IMR-90 (cell line): ENCODE measurements around the gene KRTAP4-8. TPM values are rescaled to one million over a fixed set of nuclear protein-coding genes. Genes with fewer than 3 reads are reported as not detected.

Experiments used
- ATAC-seq: fragments of 200-7000 bp; cut with Tn5 transposase; 2 replicates; pipeline ENCODE4 v1.9.1; 2020; ENCODE audit warnings: low read depth, mild to moderate bottlenecking, moderate library complexity
- BruUV-seq: library from RNA; stranded (reverse); fragments of 400-500 nt; replicated peaks from 2 replicates; lab custom pipeline; 2021; lab: Mats Ljungman, UMichigan
- CTCF ChIA-PET: fragments of 300-600 bp; formaldehyde crosslinking; extraction: SDS; loops from one replicate; lab custom pipeline; 2021; ENCODE audit warnings: antibody characterized with exemption; lab: Yijun Ruan, JAX
- POLR2A ChIA-PET: fragments of 300-600 bp; sonication (Branson Sonifier 250); formaldehyde crosslinking; loops from one replicate; lab custom pipeline; 2022; ENCODE audit warnings: antibody characterized with exemption; ENCODE audit not compliant: unreplicated experiment; lab: Charles Lee
- DNase-seq: peaks from one replicate; pipeline ENCODE4 v3.0.0; 2013
- H2AFZ ChIP-seq: replicated peaks from 2 replicates; pipeline ENCODE3; 2013; ENCODE audit warnings: low read length, mild to moderate bottlenecking; ENCODE audit not compliant: poor library complexity
- H2AK5ac ChIP-seq: 2 replicates; pipeline ENCODE4 v1.6.1; 2013; ENCODE audit warnings: low read depth, low read length, inconsistent platforms
- H2AK9ac ChIP-seq: replicated peaks from 2 replicates; pipeline ENCODE3; 2013; ENCODE audit warnings: mild to moderate bottlenecking, low read depth, low read length, moderate library complexity; ENCODE audit not compliant: poor library complexity
- H2BK120ac ChIP-seq: 2 replicates; pipeline ENCODE4 v1.6.1; 2013; ENCODE audit warnings: low read depth, low read length, inconsistent platforms
- H2BK15ac ChIP-seq: 3 replicates; pipeline ENCODE4 v1.6.1; 2013; ENCODE audit warnings: low read depth, low read length, inconsistent platforms
- H2BK20ac ChIP-seq: 2 replicates; pipeline ENCODE4 v1.6.1; 2013; ENCODE audit warnings: low read depth, mild to moderate bottlenecking, inconsistent platforms, low read length, moderate library complexity
- H2BK5ac ChIP-seq: 2 replicates; pipeline ENCODE4 v1.6.1; 2013; ENCODE audit warnings: mild to moderate bottlenecking, low read depth, low read length, inconsistent platforms; ENCODE audit not compliant: poor library complexity, severe bottlenecking
- H3K14ac ChIP-seq: replicated peaks from 2 replicates; pipeline ENCODE4 v1.6.1; 2013; ENCODE audit warnings: low read depth, low read length, inconsistent platforms
- H3K18ac ChIP-seq: 2 replicates; pipeline ENCODE4 v1.6.1; 2013; ENCODE audit warnings: low read depth, low read length, control low read depth
- H3K23ac ChIP-seq: 2 replicates; pipeline ENCODE4 v1.6.1; 2013; ENCODE audit warnings: low read depth, low read length, inconsistent platforms
- H3K27ac ChIP-seq: 2 replicates; pipeline ENCODE4 v1.5.1; 2013; ENCODE audit warnings: mild to moderate bottlenecking, control low read depth, low read length; ENCODE audit not compliant: insufficient read depth
- H3K27me3 ChIP-seq: 2 replicates; pipeline ENCODE4 v1.6.1; 2013; ENCODE audit warnings: low read length; ENCODE audit not compliant: control insufficient read depth, insufficient read depth
- H3K36me3 ChIP-seq: 2 replicates; pipeline ENCODE4 v1.6.1; 2013; ENCODE audit warnings: low read length, mixed read lengths; ENCODE audit not compliant: control insufficient read depth, insufficient read depth
- H3K4ac ChIP-seq: 2 replicates; pipeline ENCODE4 v1.6.1; 2013; ENCODE audit warnings: low read depth, low read length, inconsistent platforms
- H3K4me1 ChIP-seq: 2 replicates; pipeline ENCODE4 v1.6.1; 2013; ENCODE audit warnings: low read length, mixed read lengths; ENCODE audit not compliant: control insufficient read depth, insufficient read depth
- H3K4me2 ChIP-seq: 2 replicates; pipeline ENCODE4 v1.6.1; 2013; ENCODE audit warnings: low read depth, mild to moderate bottlenecking, control low read depth, low read length, moderate library complexity
- H3K4me3 ChIP-seq: 2 replicates; pipeline ENCODE4 v1.5.1; 2013; ENCODE audit warnings: low read depth, mild to moderate bottlenecking, control low read depth, low read length, moderate library complexity; ENCODE audit not compliant: insufficient read depth
- H3K56ac ChIP-seq: 2 replicates; pipeline ENCODE4 v1.6.1; 2013; ENCODE audit warnings: low read length, inconsistent platforms; ENCODE audit not compliant: insufficient read depth; ENCODE audit errors: extremely low read depth
- H3K79me1 ChIP-seq, 2 experiments: 2 replicates each; pipeline ENCODE4 v1.6.1; 2013; ENCODE audit warnings: low read length in 2 of 2, inconsistent platforms in 1 of 2, low read depth in 1 of 2
- H3K9ac ChIP-seq: 2 replicates; pipeline ENCODE4 v1.6.1; 2013; ENCODE audit warnings: low read depth, low read length, control low read depth
- H3K9me1 ChIP-seq: 2 replicates; pipeline ENCODE4 v1.6.1; 2013; ENCODE audit warnings: low read length, inconsistent platforms; ENCODE audit not compliant: insufficient read depth
- H3K9me3 ChIP-seq: 2 replicates; pipeline ENCODE4 v1.6.1; 2013; ENCODE audit warnings: low read length; ENCODE audit not compliant: control insufficient read depth, insufficient read depth
- H4K20me1 ChIP-seq: 2 replicates; pipeline ENCODE4 v1.6.1; 2013; ENCODE audit warnings: low read length, inconsistent platforms; ENCODE audit not compliant: insufficient read depth
- H4K5ac ChIP-seq: 2 replicates; pipeline ENCODE4 v1.6.1; 2013; ENCODE audit warnings: mild to moderate bottlenecking, low read depth, low read length, control low read depth
- H4K8ac ChIP-seq, 2 experiments: 2 replicates each; pipeline ENCODE4 v1.6.1; 2013; ENCODE audit warnings: low read depth in 2 of 2, low read length in 2 of 2, control low read depth in 1 of 2, inconsistent platforms in 1 of 2
- H4K91ac ChIP-seq: 2 replicates; pipeline ENCODE4 v1.6.1; 2013; ENCODE audit warnings: low read depth, low read length, inconsistent platforms; ENCODE audit not compliant: insufficient read depth
- ELK1 ChIP-seq: fragments of 150-350 bp; IDR thresholded peaks from 2 replicates; pipeline ENCODE4 v1.6.1; 2016; ENCODE audit warnings: low read depth, mild to moderate bottlenecking, low read length, moderate library complexity, borderline replicate concordance
- MAZ ChIP-seq: IDR thresholded peaks from 2 replicates; pipeline ENCODE4 v1.6.1; 2012; ENCODE audit warnings: low read depth, mild to moderate bottlenecking, low read length, improper control_type of control experiment, moderate library complexity, borderline replicate concordance
- MXI1 ChIP-seq: IDR thresholded peaks from 2 replicates; pipeline ENCODE4 v1.6.1; 2012; ENCODE audit warnings: low read depth, mild to moderate bottlenecking, low read length, moderate library complexity, borderline replicate concordance
- POLR2A ChIP-seq: IDR thresholded peaks from 2 replicates; pipeline ENCODE4 v1.6.1; 2012; ENCODE audit warnings: mild to moderate bottlenecking, low read depth, low read length
- RAD21 ChIP-seq: IDR thresholded peaks from 2 replicates; pipeline ENCODE4 v1.6.1; 2012; ENCODE audit warnings: low read length, improper control_type of control experiment
- SMC3 ChIP-seq: fragments of 150-350 bp; IDR thresholded peaks from 2 replicates; pipeline ENCODE4 v1.6.1; 2016; ENCODE audit warnings: low read depth, mild to moderate bottlenecking, antibody characterized with exemption, low read length, moderate library complexity
- USF2 ChIP-seq: fragments of 150-350 bp; IDR thresholded peaks from 2 replicates; pipeline ENCODE4 v1.6.1; 2017; ENCODE audit warnings: mild to moderate bottlenecking, antibody characterized with exemption, low read length, low read depth
- WGBS, 2 experiments: methylation state at CpG; one replicate each; pipeline versions ENCODE4 v1.1.5 to v1.1.7; 2013; ENCODE audit warnings: missing lambda C conversion rate in 2 of 2; ENCODE audit not compliant: insufficient read length in 1 of 2; ENCODE audit errors: extremely low coverage in 2 of 2; 5-methylcytosine and 5-hydroxymethylcytosine counted together
- dilution Hi-C: fragments of 300-500 bp; cut with HindIII; formaldehyde crosslinking; loops from one replicate; pipeline ENCODE4 v1.14.3; 2018; ENCODE audit warnings: low sequenced_read_pairs; ENCODE audit not compliant: unreplicated experiment
- in situ Hi-C: fragments of 300-500 bp; cut with MboI; formaldehyde crosslinking; loops from 3 replicates; pipeline ENCODE4 v1.14.3; 2019; ENCODE audit warnings: low sequenced_read_pairs, inconsistent platforms, mixed read lengths
- intact Hi-C: fragments of 100-400 bp; cut with micrococcal nuclease; formaldehyde crosslinking; loops from 2 replicates; pipeline ENCODE4 v1.10.0; 2022
- polyA plus RNA-seq, 3 experiments: library from polyadenylated mRNA; depleted of rRNA; stranded (reverse); fragments of >200 nt; gene quantifications; 2 replicates each; pipeline ENCODE4 v1.2.3, GENCODE V29; 2012; ENCODE audit warnings: low replicate concordance in 1 of 3
- total RNA-seq: library from RNA; depleted of rRNA; stranded (reverse); fragments of >200 nt; gene quantifications from 2 replicates; pipeline ENCODE4 v1.2.3, GENCODE V29; 2012

Gene KRTAP4-8
- total and polyA plus RNA-seq, 2 of the 4 experiments (the other 2 are of a cell fraction), result not detected

- Histone ChIP-seq H3K4me2 (no peak overlapping the region), H4K5ac (no peak overlapping the region), H3K9me3 (peaks cover 2% of the 10 kb centered on the region; the same call in 1 of the 2 replicates), H3K23ac (no peak overlapping the region), H2AK5ac (no peak overlapping the region), H3K9ac (no peak overlapping the region), H3K18ac (no peak overlapping the region), H3K4me3 (no peak overlapping the region), H3K36me3 (no peaks in the 10 kb centered on the region), H3K9me1 (no peaks in the 10 kb centered on the region), H2BK20ac (no peak overlapping the region), H2BK15ac (no peak overlapping the region), H3K27me3 (no peaks in the 10 kb centered on the region), H2BK5ac (no peak overlapping the region), H3K79me1 (no peaks in the 10 kb centered on the region), H2AFZ (no peak overlapping the region), H3K14ac (no peak overlapping the region), H4K91ac (no peak overlapping the region), H3K56ac (no peak overlapping the region), H2BK120ac (no peak overlapping the region), H4K20me1 (no peaks in the 10 kb centered on the region), H3K4me1 (no peaks in the 10 kb centered on the region; the same call in 1 of the 2 replicates), H4K8ac (no peak overlapping the region), H2AK9ac (no peak overlapping the region), H3K4ac (no peak overlapping the region), H3K27ac (no peak overlapping the region)
- DNase-seq (no peak), ATAC-seq (no peak)
- dilution Hi-C loops (no loop called here), intact Hi-C loops (no loop called here), in situ Hi-C loops (no loop called here)
- no TSS peak for BruUV-seq
- WGBS, 2 experiments, result no CpG with 5 or more reads among the region's 3 CpGs
- POLR2A ChIA-PET, result no interaction called here
- CTCF ChIA-PET, result no interaction called here
- TF ChIP-seq SMC3 (no peak), MXI1 (no peak), POLR2A (no peak), ELK1 (no peak), MAZ (no peak), USF2 (no peak), RAD21 (no peak)
Observed at GRCh38 chr17:41126412-41126811, 28.5 kb upstream of the KRTAP4-8 start.
